Breast epithelium (tissue), 3 donors: ENCODE measurements around the gene TRIM9.

Experiments
- CTCF ChIP-seq, 3 donors: fragments of 450-650 bp; IDR thresholded peaks; one replicate each; pipeline ENCODE4 v1.5.1; 2016 to 2017; ENCODE audit warnings: antibody characterized with exemption in 3 of 3, mild to moderate bottlenecking in 3 of 3, moderate library complexity in 3 of 3
- POLR2A ChIP-seq: fragments of 450-650 bp; IDR thresholded peaks from one replicate; pipeline ENCODE4 v1.6.1; 2016; ENCODE audit warnings: antibody characterized with exemption, mild to moderate bottlenecking, moderate library complexity

DNA sequence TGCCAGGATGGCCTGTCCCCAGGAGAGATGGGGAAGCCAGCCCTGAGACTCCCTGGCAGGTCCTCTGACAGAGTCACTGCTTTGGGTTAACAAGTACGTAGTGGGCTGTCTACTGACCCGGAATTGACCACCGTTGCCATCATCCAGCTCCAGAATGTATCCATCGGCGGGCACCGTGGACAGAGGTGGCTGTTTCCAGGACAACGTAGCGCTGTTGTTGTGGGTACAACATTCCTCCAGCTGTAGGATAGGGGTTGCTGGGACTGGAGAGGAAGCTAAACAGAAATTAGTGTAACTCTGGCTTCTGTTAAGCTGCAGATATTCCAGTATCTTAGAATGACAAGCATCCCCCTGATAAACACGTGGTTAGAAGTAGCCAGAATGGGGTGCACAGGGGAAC is 94.3 kb downstream of the TRIM9 start:
- no peak for TF ChIP-seq CTCF (IDR thresholded peaks at IDR 0.05)
- TF ChIP-seq POLR2A, result no peak
